Measurements from ENCODE around the gene NOCT. TPM values are rescaled to one million over a fixed set of nuclear protein-coding genes. Genes with fewer than 3 reads are reported as not detected.

Gene NOCT
- total RNA-seq (2022; extraction: Qiagen RNA extraction): 9.3 to 13.0 TPM (median 11.3 TPM) in 5 replicates

GRCh38 chr4:139015269-139015947 lies at the start of gene NOCT:
Gene NOCT, plus strand, starts transcription at chr4:139015781. Its CDS starts 201 bp downstream, at chr4:139015982.

Other genes with a start within 250 kb of the NOCT start
- 11.7 to 15.1 TPM (median 12.7 TPM) in 5 replicates for gene ELF2, start 161.4 kb downstream of the NOCT start, total RNA-seq (2022; extraction: Qiagen RNA extraction)

All from A549 treated with CORT108297 at 1 μM for 4 hours (cell line).